ENCODE results near the gene ZNF410.

ZNF410 gene

DNA sequence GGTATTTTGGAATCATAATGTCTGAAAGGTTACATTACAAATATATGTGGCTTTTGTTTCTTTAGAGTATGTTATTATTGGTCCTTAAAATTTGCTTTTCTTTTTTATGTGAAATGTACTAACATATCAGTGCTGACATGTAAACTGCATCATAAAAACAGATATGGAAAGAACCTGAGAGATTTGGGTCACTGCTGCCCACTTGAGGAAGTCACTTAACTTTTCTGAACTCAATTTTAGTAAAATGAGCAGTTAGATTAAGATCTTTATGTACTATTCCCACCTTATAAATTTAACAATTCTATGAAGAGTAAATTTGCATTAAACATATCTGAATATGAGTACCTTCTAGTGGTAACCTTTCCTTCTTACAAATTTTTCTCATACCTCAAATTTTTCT, 27.5 kb upstream of the ZNF410 start:
- TF ChIP-seq CTCF (IDR thresholded peaks at IDR 0.05) = no peak

- no peak for TF ChIP-seq CTCF (IDR thresholded peaks at IDR 0.05)
Observed at GRCh38 chr14:73861073-73861472, 25.6 kb upstream of the ZNF410 start.

DNA sequence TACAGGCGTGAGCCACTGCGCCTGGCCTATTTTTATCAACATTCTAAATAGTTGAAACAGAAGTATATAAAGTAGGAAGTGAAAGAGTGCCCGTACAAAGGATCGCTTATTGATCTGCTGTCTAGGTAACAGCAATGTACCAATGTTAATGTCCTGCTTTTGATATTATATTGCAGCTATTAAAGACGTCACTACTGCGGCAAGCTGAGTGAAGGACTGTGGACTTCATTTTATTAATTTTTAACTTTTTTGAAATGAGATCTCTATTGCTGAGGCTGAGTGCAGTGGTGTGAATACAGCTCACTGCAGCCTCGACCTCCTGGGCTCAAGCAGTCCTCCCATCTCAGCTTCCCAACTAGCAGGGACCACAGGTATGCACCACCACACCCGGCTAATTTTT, 24.2 kb upstream of the ZNF410 start:
- no peak for TF ChIP-seq CTCF (IDR thresholded peaks at IDR 0.05)

DNA sequence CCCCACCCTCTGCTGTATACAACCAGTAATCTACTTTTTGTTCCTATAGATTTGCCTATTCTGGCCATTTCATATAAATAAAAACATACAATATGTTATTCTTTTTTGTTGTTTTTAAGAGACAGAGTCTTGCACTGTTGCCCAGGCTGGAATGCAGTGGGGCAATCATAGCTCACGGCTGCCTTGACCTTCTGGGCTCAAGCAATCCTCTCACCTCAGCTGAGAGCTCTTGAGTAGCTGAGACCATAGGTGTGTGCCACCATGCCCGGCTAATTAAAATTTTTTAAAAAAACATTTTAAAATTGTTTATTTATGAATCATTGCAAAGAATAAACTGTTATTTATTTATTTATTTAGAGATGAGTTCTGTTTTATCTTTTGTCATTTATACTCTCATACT, 23.4 kb upstream of the ZNF410 start:
- TF ChIP-seq CTCF (IDR thresholded peaks at IDR 0.05) = no peak

- no peak for TF ChIP-seq CTCF (IDR thresholded peaks at IDR 0.05)
Observed at GRCh38 chr14:73865534-73866113, 21.0 kb upstream of the ZNF410 start.

GRCh38 chr14:73870525-73871235, 16.0 kb upstream of the ZNF410 start:
- no peak for TF ChIP-seq CTCF (IDR thresholded peaks at IDR 0.05)

GRCh38 chr14:73873660-73874059, 13.0 kb upstream of the ZNF410 start:
- no peak for TF ChIP-seq CTCF (IDR thresholded peaks at IDR 0.05)
